ENCODE data around the gene ATP1A4. TPM values are rescaled to one million over a fixed set of nuclear protein-coding genes. Genes with fewer than 3 reads are reported as not detected.
A peak's percentile ranks its signal among the peaks of the same experiment; 100 is the strongest.

ATP1A4 gene
- total and polyA plus RNA-seq, 10 of the 15 experiments (the other 5 are each of a cell fraction or from before 2014, with no cell fraction given) = 0.31 to 1.0 (median 0.54) TPM

DNA sequence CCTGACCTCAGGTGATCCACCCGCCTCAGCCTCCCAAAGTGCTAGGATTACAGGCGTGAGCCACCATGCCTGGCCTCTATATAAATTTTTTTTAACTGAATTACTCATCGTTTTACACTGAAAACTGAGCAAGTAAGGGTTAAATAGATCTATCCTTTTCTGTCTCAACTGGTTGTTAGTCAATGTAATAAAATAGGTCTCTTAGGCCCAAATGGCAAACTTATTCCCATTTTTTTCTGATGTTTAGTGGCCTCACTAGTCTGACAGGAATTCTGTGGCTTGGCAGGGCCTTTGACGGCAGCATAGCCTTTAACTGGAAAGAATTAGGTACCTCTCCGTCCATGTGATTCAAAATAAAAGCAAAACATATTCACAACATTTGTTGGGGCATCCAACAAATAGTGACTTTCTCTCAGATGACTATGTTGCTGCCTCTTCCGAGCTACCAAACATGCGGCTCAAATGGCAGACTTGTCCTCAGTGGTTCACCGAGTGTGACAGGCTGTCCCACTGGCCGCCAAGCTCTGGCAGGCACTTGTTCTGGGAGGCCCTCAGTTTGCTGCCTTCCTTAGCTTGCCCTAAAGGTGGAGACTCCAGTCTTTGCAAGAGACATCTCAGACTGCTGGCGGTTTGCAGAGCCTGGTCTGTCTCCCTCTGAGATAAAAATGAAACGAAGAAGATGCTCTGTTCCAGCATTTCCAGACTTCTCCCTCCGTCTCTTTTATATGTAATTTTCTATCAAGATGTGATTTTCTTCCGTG lies 17.4 kb downstream of the ATP1A4 start:
- Histone ChIP-seq H3K27ac (ENCODE audit: control insufficient read depth, insufficient read depth) (no peak overlapping the region), H3K9me3 (replicated peaks; ENCODE audit: control insufficient read depth, insufficient read depth, low read length) (no peaks in the 10 kb centered on the region), H2AFZ (ENCODE audit: control insufficient read depth, low read depth, low read length) (no peak overlapping the region), H3K79me2 (ENCODE audit: control insufficient read depth, insufficient read depth, low read length) (no peaks in the 10 kb centered on the region), H3K4me3 (no peak overlapping the region), H3K4me2 (ENCODE audit: control insufficient read depth, insufficient read depth) (no peak overlapping the region), H3K36me3 (ENCODE audit: control insufficient read depth in 2 of 2, insufficient read depth in 2 of 2, low read length in 1 of 2) (no peaks in the 10 kb centered on the region), H3K4me1 (ENCODE audit: control insufficient read depth, insufficient read depth, low read length) (peaks cover 21% of the 10 kb centered on the region), H3K27me3 (replicated peaks in 1 of 2; ENCODE audit: control insufficient read depth in 2 of 2, insufficient read depth in 2 of 2, low read length in 1 of 2) (no peaks in the 10 kb centered on the region; a peak in 1 of 4 replicates), H3K9ac (ENCODE audit: control insufficient read depth, insufficient read depth, low read length) (no peak overlapping the region), H4K20me1 (ENCODE audit: control insufficient read depth, insufficient read depth) (no peaks in the 10 kb centered on the region)
- peak; percentile 38 for FAIRE-seq
- RAD21 ChIA-PET (ENCODE audit: unreplicated experiment) = interaction anchor here (0.7 to 3.6 kb wide), 10 partner anchors 9 to 260 kb away, joined by 3 to 14 read pairs (median 3); no protein-coding TSS in a partner anchor
- CTCF ChIA-PET = interaction anchor here (0.6 to 3.5 kb wide), 12 partner anchors 18 to 128 kb away, joined by 3 to 25 read pairs (median 3); no protein-coding TSS in a partner anchor
- SMC1A ChIA-PET (ENCODE audit: uncharacterized antibody, unreplicated experiment) = interaction anchor here (0.9 to 2.5 kb wide), 12 partner anchors 10 to 83 kb away, joined by 3 to 10 read pairs (median 4); partner anchors contain the start of gene CASQ1
- no TSS peak for BruUV-seq (replicated peaks)
- peak; percentile 45 for ATAC-seq
- 63% methylated on average over 13 of the region's 13 CpGs for WGBS (ENCODE audit: insufficient coverage, insufficient replicate concordance, low lambda C conversion rate, missing lambda C conversion rate)
- intact Hi-C loops (cut with micrococcal nuclease; ENCODE audit: unreplicated experiment) = no loop called here
- TF ChIP-seq TARDBP (IDR thresholded peaks at IDR 0.05; ENCODE audit: borderline replicate concordance) (no peak), RCOR1 (conservative IDR thresholded peaks at IDR 0.05; ENCODE audit: low read depth, low read length) (no peak), GABPA (IDR thresholded peaks at IDR 0.05; ENCODE audit: low read depth) (no peak), CREB1 (IDR thresholded peaks at IDR 0.05; ENCODE audit: low read depth) (no peak), CEBPB (IDR thresholded peaks at IDR 0.05; ENCODE audit: borderline replicate concordance in 1 of 2, low read depth in 2 of 2, low read length in 2 of 2) (no peak), RAD21 (IDR thresholded peaks at IDR 0.05; ENCODE audit: insufficient read depth, low read depth, low read length) (0 out of 2 replicates have a peak, but pooled peaks have one; percentile 15), SMAD5 (IDR thresholded peaks at IDR 0.05; ENCODE audit: low read depth) (no peak)
- TF ChIP-seq, protein P1, sequence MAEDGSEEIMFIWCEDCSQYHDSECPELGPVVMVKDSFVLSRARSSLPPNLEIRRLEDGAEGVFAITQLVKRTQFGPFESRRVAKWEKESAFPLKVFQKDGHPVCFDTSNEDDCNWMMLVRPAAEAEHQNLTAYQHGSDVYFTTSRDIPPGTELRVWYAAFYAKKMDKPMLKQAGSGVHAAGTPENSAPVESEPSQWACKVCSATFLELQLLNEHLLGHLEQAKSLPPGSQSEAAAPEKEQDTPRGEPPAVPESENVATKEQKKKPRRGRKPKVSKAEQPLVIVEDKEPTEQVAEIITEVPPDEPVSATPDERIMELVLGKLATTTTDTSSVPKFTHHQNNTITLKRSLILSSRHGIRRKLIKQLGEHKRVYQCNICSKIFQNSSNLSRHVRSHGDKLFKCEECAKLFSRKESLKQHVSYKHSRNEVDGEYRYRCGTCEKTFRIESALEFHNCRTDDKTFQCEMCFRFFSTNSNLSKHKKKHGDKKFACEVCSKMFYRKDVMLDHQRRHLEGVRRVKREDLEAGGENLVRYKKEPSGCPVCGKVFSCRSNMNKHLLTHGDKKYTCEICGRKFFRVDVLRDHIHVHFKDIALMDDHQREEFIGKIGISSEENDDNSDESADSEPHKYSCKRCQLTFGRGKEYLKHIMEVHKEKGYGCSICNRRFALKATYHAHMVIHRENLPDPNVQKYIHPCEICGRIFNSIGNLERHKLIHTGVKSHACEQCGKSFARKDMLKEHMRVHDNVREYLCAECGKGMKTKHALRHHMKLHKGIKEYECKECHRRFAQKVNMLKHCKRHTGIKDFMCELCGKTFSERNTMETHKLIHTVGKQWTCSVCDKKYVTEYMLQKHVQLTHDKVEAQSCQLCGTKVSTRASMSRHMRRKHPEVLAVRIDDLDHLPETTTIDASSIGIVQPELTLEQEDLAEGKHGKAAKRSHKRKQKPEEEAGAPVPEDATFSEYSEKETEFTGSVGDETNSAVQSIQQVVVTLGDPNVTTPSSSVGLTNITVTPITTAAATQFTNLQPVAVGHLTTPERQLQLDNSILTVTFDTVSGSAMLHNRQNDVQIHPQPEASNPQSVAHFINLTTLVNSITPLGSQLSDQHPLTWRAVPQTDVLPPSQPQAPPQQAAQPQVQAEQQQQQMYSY (CRISPR knock-in tag; IDR thresholded peaks at IDR 0.05) = no peak
- TF ChIP-seq, protein P2, sequence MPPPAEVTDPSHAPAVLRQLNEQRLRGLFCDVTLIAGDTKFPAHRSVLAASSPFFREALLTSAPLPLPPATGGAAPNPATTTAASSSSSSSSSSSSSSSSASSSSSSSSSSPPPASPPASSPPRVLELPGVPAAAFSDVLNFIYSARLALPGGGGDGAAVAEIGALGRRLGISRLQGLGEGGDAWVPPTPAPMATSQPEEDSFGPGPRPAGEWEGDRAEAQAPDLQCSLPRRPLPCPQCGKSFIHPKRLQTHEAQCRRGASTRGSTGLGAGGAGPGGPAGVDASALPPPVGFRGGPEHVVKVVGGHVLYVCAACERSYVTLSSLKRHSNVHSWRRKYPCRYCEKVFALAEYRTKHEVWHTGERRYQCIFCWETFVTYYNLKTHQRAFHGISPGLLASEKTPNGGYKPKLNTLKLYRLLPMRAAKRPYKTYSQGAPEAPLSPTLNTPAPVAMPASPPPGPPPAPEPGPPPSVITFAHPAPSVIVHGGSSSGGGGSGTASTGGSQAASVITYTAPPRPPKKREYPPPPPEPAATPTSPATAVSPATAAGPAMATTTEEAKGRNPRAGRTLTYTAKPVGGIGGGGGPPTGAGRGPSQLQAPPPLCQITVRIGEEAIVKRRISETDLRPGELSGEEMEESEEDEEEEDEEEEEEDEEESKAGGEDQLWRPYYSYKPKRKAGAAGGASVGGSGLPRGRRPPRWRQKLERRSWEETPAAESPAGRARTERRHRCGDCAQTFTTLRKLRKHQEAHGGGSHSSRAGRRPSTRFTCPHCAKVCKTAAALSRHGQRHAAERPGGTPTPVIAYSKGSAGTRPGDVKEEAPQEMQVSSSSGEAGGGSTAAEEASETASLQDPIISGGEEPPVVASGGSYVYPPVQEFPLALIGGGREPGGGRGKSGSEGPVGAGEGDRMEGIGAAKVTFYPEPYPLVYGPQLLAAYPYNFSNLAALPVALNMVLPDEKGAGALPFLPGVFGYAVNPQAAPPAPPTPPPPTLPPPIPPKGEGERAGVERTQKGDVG (CRISPR knock-in tag; IDR thresholded peaks at IDR 0.05) = no peak
- TF ChIP-seq, protein P3, sequence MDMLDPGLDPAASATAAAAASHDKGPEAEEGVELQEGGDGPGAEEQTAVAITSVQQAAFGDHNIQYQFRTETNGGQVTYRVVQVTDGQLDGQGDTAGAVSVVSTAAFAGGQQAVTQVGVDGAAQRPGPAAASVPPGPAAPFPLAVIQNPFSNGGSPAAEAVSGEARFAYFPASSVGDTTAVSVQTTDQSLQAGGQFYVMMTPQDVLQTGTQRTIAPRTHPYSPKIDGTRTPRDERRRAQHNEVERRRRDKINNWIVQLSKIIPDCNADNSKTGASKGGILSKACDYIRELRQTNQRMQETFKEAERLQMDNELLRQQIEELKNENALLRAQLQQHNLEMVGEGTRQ (IDR thresholded peaks at IDR 0.05; ENCODE audit: borderline replicate concordance, low read depth, low read length) = no peak
- TF ChIP-seq, protein P4, sequence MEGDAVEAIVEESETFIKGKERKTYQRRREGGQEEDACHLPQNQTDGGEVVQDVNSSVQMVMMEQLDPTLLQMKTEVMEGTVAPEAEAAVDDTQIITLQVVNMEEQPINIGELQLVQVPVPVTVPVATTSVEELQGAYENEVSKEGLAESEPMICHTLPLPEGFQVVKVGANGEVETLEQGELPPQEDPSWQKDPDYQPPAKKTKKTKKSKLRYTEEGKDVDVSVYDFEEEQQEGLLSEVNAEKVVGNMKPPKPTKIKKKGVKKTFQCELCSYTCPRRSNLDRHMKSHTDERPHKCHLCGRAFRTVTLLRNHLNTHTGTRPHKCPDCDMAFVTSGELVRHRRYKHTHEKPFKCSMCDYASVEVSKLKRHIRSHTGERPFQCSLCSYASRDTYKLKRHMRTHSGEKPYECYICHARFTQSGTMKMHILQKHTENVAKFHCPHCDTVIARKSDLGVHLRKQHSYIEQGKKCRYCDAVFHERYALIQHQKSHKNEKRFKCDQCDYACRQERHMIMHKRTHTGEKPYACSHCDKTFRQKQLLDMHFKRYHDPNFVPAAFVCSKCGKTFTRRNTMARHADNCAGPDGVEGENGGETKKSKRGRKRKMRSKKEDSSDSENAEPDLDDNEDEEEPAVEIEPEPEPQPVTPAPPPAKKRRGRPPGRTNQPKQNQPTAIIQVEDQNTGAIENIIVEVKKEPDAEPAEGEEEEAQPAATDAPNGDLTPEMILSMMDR (IDR thresholded peaks at IDR 0.05 in 2 of 3, conservative IDR thresholded peaks at IDR 0.05 in 1 of 3; ENCODE audit: control insufficient read depth in 2 of 3, extremely low read depth in 1 of 3, insufficient read depth in 1 of 3, low read depth in 3 of 3, low read length in 3 of 3) = peak in 1 of 3 experiments; percentile 10; a peak in 1 of 6 replicates
- no peak for DNase-seq (ENCODE audit: low read depth, low spot score)
- POLR2A ChIA-PET = interaction anchor here (1.1 to 1.7 kb wide), 3 partner anchors 35 to 94 kb away, joined by 3 to 7 read pairs (median 4); partner anchors contain the start of gene DCAF8
- in situ Hi-C loops (cut with MboI) = no loop called here
